ENCODE measurements around the gene SYNRG.

DNA sequence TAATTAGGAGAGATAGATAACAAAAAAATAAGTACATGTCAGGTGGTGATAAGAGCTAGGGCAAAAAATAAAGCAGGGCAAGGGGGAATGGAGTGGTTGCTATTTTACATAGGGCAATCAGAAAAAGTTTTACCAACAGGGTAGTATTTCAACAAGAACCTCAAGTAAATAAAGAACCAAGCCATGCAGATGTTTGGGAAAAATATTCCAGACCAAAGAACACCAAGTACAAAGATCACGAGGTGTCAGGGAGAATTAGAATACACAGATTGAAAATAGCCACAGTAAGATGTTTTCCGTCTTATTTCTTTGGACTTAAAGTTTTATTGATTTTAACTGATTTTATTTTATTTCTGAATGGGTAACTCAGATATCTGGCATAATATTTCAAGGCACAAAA is 11.1 kb downstream of the SYNRG start:
- TF ChIP-seq, protein P1, sequence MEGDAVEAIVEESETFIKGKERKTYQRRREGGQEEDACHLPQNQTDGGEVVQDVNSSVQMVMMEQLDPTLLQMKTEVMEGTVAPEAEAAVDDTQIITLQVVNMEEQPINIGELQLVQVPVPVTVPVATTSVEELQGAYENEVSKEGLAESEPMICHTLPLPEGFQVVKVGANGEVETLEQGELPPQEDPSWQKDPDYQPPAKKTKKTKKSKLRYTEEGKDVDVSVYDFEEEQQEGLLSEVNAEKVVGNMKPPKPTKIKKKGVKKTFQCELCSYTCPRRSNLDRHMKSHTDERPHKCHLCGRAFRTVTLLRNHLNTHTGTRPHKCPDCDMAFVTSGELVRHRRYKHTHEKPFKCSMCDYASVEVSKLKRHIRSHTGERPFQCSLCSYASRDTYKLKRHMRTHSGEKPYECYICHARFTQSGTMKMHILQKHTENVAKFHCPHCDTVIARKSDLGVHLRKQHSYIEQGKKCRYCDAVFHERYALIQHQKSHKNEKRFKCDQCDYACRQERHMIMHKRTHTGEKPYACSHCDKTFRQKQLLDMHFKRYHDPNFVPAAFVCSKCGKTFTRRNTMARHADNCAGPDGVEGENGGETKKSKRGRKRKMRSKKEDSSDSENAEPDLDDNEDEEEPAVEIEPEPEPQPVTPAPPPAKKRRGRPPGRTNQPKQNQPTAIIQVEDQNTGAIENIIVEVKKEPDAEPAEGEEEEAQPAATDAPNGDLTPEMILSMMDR (IDR thresholded peaks at IDR 0.05; ENCODE audit: low read length) = no peak
- no peak for TF ChIP-seq EZH2 (IDR thresholded peaks at IDR 0.05; ENCODE audit: borderline replicate concordance, low read length)

All from OCI-LY1 (cell line).